Endothelial cell of umbilical vein (primary cell): ENCODE results near the gene HSH2D. TPM values are rescaled to one million over a fixed set of nuclear protein-coding genes. Genes with fewer than 3 reads are reported as not detected.

Source experiments
- BruUV-seq: library from RNA; stranded (reverse); fragments of 400-500 nt; replicated peaks from 2 replicates; lab custom pipeline; 2021; lab: Mats Ljungman, UMichigan
- CTCF ChIA-PET: fragments of 300-600, 350-600 bp; sonication (Branson Sonifier 250); formaldehyde crosslinking; loops from one replicate; lab custom pipeline; 2021; ENCODE audit warnings: antibody characterized with exemption, inconsistent platforms; lab: Charles Lee
- POLR2A ChIA-PET: fragments of 300-600, 350-600 bp; sonication (Branson Sonifier 250); formaldehyde crosslinking; loops from one replicate; lab custom pipeline; 2021; ENCODE audit warnings: antibody characterized with exemption, inconsistent platforms; lab: Charles Lee
- DNase-seq: peaks from one replicate; pipeline ENCODE4 v3.0.0-alpha.2; 2011; ENCODE audit warnings: low read depth, low spot score
- FAIRE-seq: peaks from 2 replicates; lab custom pipeline; 2011; peaks lifted over from hg19 to GRCh38; lab: Jason Lieb, UNC
- H2AFZ ChIP-seq: 2 replicates; pipeline ENCODE4 v1.6.0; 2012; ENCODE audit warnings: low read depth, low read length, control low read depth, inconsistent platforms
- H3K27ac ChIP-seq: 2 replicates; pipeline ENCODE4 v1.5.1; 2011; ENCODE audit warnings: low read depth, mild to moderate bottlenecking, control low read depth, low read length, moderate library complexity; ENCODE audit not compliant: insufficient read depth
- H3K27me3 ChIP-seq, 2 experiments: 2 replicates each; pipeline versions ENCODE4 v1.6.0 to v1.6.1; 2011; ENCODE audit warnings: low read length in 2 of 2, mixed read lengths in 1 of 2; ENCODE audit not compliant: control insufficient read depth in 2 of 2, insufficient read depth in 2 of 2
- H3K36me3 ChIP-seq, 2 experiments: 2 replicates in 1 of 2; 3 replicates in 1 of 2; pipeline ENCODE4 v1.5.1; 2011; ENCODE audit warnings: low read length in 2 of 2, mild to moderate bottlenecking in 1 of 2, moderate library complexity in 1 of 2; ENCODE audit not compliant: control insufficient read depth in 2 of 2, insufficient read depth in 2 of 2; ENCODE audit errors: extremely low read depth in 1 of 2
- H3K4me1 ChIP-seq: 3 replicates; pipeline ENCODE4 v1.5.1; 2011; ENCODE audit warnings: mild to moderate bottlenecking, low read length; ENCODE audit not compliant: control insufficient read depth, insufficient read depth; ENCODE audit errors: extremely low read depth
- H3K4me2 ChIP-seq: 2 replicates; pipeline ENCODE4 v1.6.1; 2011; ENCODE audit warnings: low read length, control low read depth, mixed read lengths; ENCODE audit not compliant: insufficient read depth
- H3K4me3 ChIP-seq, 3 experiments: fragments of 200-600 bp in 1 of 3; sonication (generic), shearing (Covaris generic) in 1 of 3; replicated peaks in 1 of 3; 2 replicates each; pipeline ENCODE4 v1.5.1; 2011 to 2016; ENCODE audit warnings: control low read depth in 3 of 3, low read length in 3 of 3, mild to moderate bottlenecking in 2 of 3, inconsistent platforms in 1 of 3, low read depth in 1 of 3, moderate library complexity in 1 of 3; ENCODE audit not compliant: insufficient read depth in 1 of 3
- H3K79me2 ChIP-seq: 2 replicates; pipeline ENCODE4 v1.6.0; 2012; ENCODE audit warnings: low read length, inconsistent platforms; ENCODE audit not compliant: control insufficient read depth, insufficient read depth
- H3K9ac ChIP-seq: replicated peaks from 2 replicates; pipeline ENCODE3; 2011; ENCODE audit warnings: low read length, control low read depth; ENCODE audit not compliant: insufficient read depth; ENCODE audit errors: extremely low read depth
- H3K9me1 ChIP-seq: replicated peaks from 3 replicates; pipeline ENCODE4 v1.6.0; 2011; ENCODE audit warnings: mild to moderate bottlenecking, low read length; ENCODE audit not compliant: control insufficient read depth, insufficient read depth; ENCODE audit errors: extremely low read depth
- H3K9me3 ChIP-seq: replicated peaks from 2 replicates; pipeline ENCODE4 v1.5.1; 2012; ENCODE audit warnings: low read length, inconsistent platforms; ENCODE audit not compliant: control insufficient read depth, insufficient read depth
- H4K20me1 ChIP-seq: replicated peaks from 2 replicates; pipeline ENCODE3; 2011; ENCODE audit warnings: mild to moderate bottlenecking, low read length; ENCODE audit not compliant: control insufficient read depth, insufficient read depth; ENCODE audit errors: extremely low read depth
- EZH2 ChIP-seq: IDR thresholded peaks from 2 replicates; pipeline ENCODE4 v1.6.1; 2012; ENCODE audit warnings: borderline replicate concordance, low read depth, mild to moderate bottlenecking, moderate library complexity, low read length, inconsistent platforms; ENCODE audit not compliant: severe bottlenecking
- GATA2 ChIP-seq: IDR thresholded peaks from 2 replicates; pipeline ENCODE4 v1.7.0; 2011; ENCODE audit warnings: low read depth, mild to moderate bottlenecking, moderate library complexity, mixed read lengths, low read length; ENCODE audit not compliant: insufficient read length, insufficient read depth
- JUN ChIP-seq: IDR thresholded peaks from 2 replicates; pipeline ENCODE4 v1.6.1; 2011; ENCODE audit warnings: borderline replicate concordance, low read depth; ENCODE audit not compliant: insufficient read length, insufficient read depth
- MAX ChIP-seq: IDR thresholded peaks from 2 replicates; pipeline ENCODE4 v1.6.1; 2011; ENCODE audit not compliant: insufficient read depth, insufficient read length
- MYC ChIP-seq: IDR thresholded peaks from one replicate; pipeline ENCODE4 v1.6.1; 2011; ENCODE audit warnings: mild to moderate bottlenecking, low read depth, low read length
- POLR2A ChIP-seq: IDR thresholded peaks from 2 replicates; pipeline ENCODE4 v1.6.1; 2012; ENCODE audit warnings: low read depth, mild to moderate bottlenecking, control low read depth, low read length
- dilution Hi-C: fragments of 300-500 bp; cut with MboI; formaldehyde crosslinking; loops from one replicate; pipeline ENCODE4 v1.15.0; 2019; ENCODE audit warnings: low sequenced_read_pairs; ENCODE audit not compliant: extremely low pct_ligation_motif_present
- intact Hi-C: fragments of 100-400 bp; cut with micrococcal nuclease; formaldehyde crosslinking; loops from one replicate; pipeline ENCODE4 v1.10.0; 2022
- polyA plus RNA-seq, 4 experiments: library from polyadenylated mRNA; depleted of rRNA in 3 of 4; stranded (reverse) in 3 of 4; unstranded in 1 of 4; fragments of >200 nt; gene quantifications; 2 replicates each; pipeline versions ENCODE4 v1.2.1 to v1.2.3, GENCODE V29; 2011 to 2012; ENCODE audit warnings: missing spikeins in 1 of 4
- total RNA-seq: library from RNA; stranded (reverse); gene quantifications from 2 replicates; pipeline ENCODE4 v1.2.3, GENCODE V29; 2021
- TF ChIP-seq, protein P1 (sequence below), 2 donors: IDR thresholded peaks; 1 replicate in 1 of 2; 2 replicates in 1 of 2; pipeline ENCODE4 v1.5.1; 2011; ENCODE audit warnings: low read length in 2 of 2, mild to moderate bottlenecking in 2 of 2, moderate library complexity in 2 of 2, control low read depth in 1 of 2, inconsistent platforms in 1 of 2, low read depth in 1 of 2; ENCODE audit not compliant: insufficient read depth in 1 of 2; ENCODE audit errors: extremely low read depth in 1 of 2

Gene HSH2D
- total and polyA plus RNA-seq, 2 donors (not counting 3 experiments of a cell fraction or from before 2014, with no cell fraction given): not detected

- Histone ChIP-seq H3K9me1 (no peaks in the 10 kb centered on the region), H3K79me2 (peaks cover under 1% of the 10 kb centered on the region), H3K4me2 (no peak overlapping the region), H2AFZ (no peak overlapping the region), H3K27ac (no peak overlapping the region), H3K4me3 (no peak overlapping the region), H3K9me3 (no peaks in the 10 kb centered on the region), H3K9ac (no peak overlapping the region), H3K4me1 (no peaks in the 10 kb centered on the region), H4K20me1 (no peaks in the 10 kb centered on the region), H3K27me3 (no peaks in the 10 kb centered on the region), H3K36me3 (peaks cover 9 to 51% of the 10 kb centered on the region in 2 experiments)
- ChIA-PET POLR2A (no interaction called here), CTCF (no interaction called here)
- no TSS peak for BruUV-seq
- TF ChIP-seq EZH2 (no peak), MAX (no peak), JUN (no peak), POLR2A (no peak), GATA2 (no peak), MYC (no peak)
- TF ChIP-seq, protein P1, sequence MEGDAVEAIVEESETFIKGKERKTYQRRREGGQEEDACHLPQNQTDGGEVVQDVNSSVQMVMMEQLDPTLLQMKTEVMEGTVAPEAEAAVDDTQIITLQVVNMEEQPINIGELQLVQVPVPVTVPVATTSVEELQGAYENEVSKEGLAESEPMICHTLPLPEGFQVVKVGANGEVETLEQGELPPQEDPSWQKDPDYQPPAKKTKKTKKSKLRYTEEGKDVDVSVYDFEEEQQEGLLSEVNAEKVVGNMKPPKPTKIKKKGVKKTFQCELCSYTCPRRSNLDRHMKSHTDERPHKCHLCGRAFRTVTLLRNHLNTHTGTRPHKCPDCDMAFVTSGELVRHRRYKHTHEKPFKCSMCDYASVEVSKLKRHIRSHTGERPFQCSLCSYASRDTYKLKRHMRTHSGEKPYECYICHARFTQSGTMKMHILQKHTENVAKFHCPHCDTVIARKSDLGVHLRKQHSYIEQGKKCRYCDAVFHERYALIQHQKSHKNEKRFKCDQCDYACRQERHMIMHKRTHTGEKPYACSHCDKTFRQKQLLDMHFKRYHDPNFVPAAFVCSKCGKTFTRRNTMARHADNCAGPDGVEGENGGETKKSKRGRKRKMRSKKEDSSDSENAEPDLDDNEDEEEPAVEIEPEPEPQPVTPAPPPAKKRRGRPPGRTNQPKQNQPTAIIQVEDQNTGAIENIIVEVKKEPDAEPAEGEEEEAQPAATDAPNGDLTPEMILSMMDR (IDR thresholded peaks at IDR 0.05; ENCODE audit: extremely low read depth in 1 of 2, insufficient read depth in 1 of 2, low read depth in 1 of 2, low read length in 2 of 2): no peak
- DNase-seq (no peak), FAIRE-seq (no peak)
- intact Hi-C loops (no loop called here), dilution Hi-C loops (no loop called here)
Measured at GRCh38 chr19:16121967-16122366, 21.5 kb upstream of the HSH2D start.
